ENCODE measurements around the gene SAE1. TPM values are rescaled to one million over a fixed set of nuclear protein-coding genes. Genes with fewer than 3 reads are reported as not detected.

SAE1 gene
- 57.6 TPM for total RNA-seq
- long read RNA-seq, transcript SAE1-202 (8 exons, 1,851 nt), result minor isoform, 7 of 105 reads
- long read RNA-seq, transcript SAE1-201 (9 exons, 2,049 nt), result major isoform, 71 of 105 reads
- long read RNA-seq, partial matches to known transcripts, result 11 of 105 reads
- long read RNA-seq, other reads (novel, unspliced or antisense), result 15 of 105 reads

GRCh38 chr19:47130589-47131227, at the start of gene SAE1:
TSS of gene SAE1 (plus strand) at chr19:47130835. CDS start at chr19:47130931, 96 bp downstream.
- Histone ChIP-seq H3K27ac (peak within 1 kb of the TSS; percentile 90), H3K36me3 (peaks cover 6% of the 10 kb centered on the region), H3K27me3 (no peaks in the 10 kb centered on the region), H3K9me3 (no peaks in the 10 kb centered on the region), H3K4me3 (peak within 1 kb of the TSS; percentile 86), H3K4me1 (peaks cover 17% of the 10 kb centered on the region)
- peak; percentile 62 for TF ChIP-seq CTCF (IDR thresholded peaks at IDR 0.05)
- ATAC-seq, result peak; percentile 96
- peak; percentile 97 for DNase-seq
- intact Hi-C loops (cut with DNase I), result no loop called here

GRCh38 chr19:47081095-47081494, 49.5 kb upstream of the SAE1 start:
- TF ChIP-seq CTCF (IDR thresholded peaks at IDR 0.05), result no peak
- no peak overlapping the region for H3K27ac ChIP-seq
- H3K4me1 ChIP-seq, result peaks cover 4% of the 10 kb centered on the region
- no peak overlapping the region for H3K4me3 ChIP-seq
- intact Hi-C loops (cut with DNase I), result no loop called here
- peaks cover 94% of the 10 kb centered on the region for H3K36me3 ChIP-seq
- H3K27me3 ChIP-seq, result no peaks in the 10 kb centered on the region
- no peaks in the 10 kb centered on the region for H3K9me3 ChIP-seq
- no peak for ATAC-seq
- DNase-seq, result no peak

- DNase-seq (no peak), ATAC-seq (no peak)
- no peak overlapping the region for H3K4me3 ChIP-seq
- H3K4me1 ChIP-seq, result peaks cover 4% of the 10 kb centered on the region
- H3K27ac ChIP-seq, result no peak overlapping the region
- TF ChIP-seq CTCF (IDR thresholded peaks at IDR 0.05), result no peak
- no peaks in the 10 kb centered on the region for H3K27me3 ChIP-seq
- intact Hi-C loops (cut with DNase I), result no loop called here
- H3K36me3 ChIP-seq, result peaks cover 94% of the 10 kb centered on the region
- no peaks in the 10 kb centered on the region for H3K9me3 ChIP-seq
Observed at GRCh38 chr19:47082493-47082892, 48.1 kb upstream of the SAE1 start.

- ATAC-seq (no peak), DNase-seq (no peak)
- H3K36me3 ChIP-seq, result peaks cover 100% of the 10 kb centered on the region
- H3K27me3 ChIP-seq, result no peaks in the 10 kb centered on the region
- H3K4me3 ChIP-seq, result no peak overlapping the region
- TF ChIP-seq CTCF (IDR thresholded peaks at IDR 0.05), result no peak
- no peak overlapping the region for H3K27ac ChIP-seq
- H3K4me1 ChIP-seq, result no peaks in the 10 kb centered on the region
- no peaks in the 10 kb centered on the region for H3K9me3 ChIP-seq
- intact Hi-C loops (cut with DNase I), result no loop called here
Observed at GRCh38 chr19:47084879-47085439, 45.7 kb upstream of the SAE1 start.

GRCh38 chr19:47086280-47086679, 44.4 kb upstream of the SAE1 start:
- ATAC-seq (no peak), DNase-seq (no peak)
- H3K27me3 ChIP-seq, result no peaks in the 10 kb centered on the region
- H3K4me3 ChIP-seq, result no peak overlapping the region
- H3K4me1 ChIP-seq, result no peaks in the 10 kb centered on the region
- no peak overlapping the region for H3K27ac ChIP-seq
- H3K36me3 ChIP-seq, result peaks cover 100% of the 10 kb centered on the region
- no peaks in the 10 kb centered on the region for H3K9me3 ChIP-seq
- intact Hi-C loops (cut with DNase I), result no loop called here
- no peak for TF ChIP-seq CTCF (IDR thresholded peaks at IDR 0.05)
